HepG2 (cell line): ENCODE measurements around the gene NUP62. TPM values are rescaled to one million over a fixed set of nuclear protein-coding genes. Genes with fewer than 3 reads are reported as not detected.

Experiments used
- AFF4 ChIP-seq: sonication (generic); formaldehyde crosslinking; IDR thresholded peaks from 2 replicates; pipeline ENCODE4 v1.4.0; 2020; ENCODE audit warnings: missing genetic modification reagents
- AHDC1 ChIP-seq: sonication (generic); formaldehyde crosslinking; IDR thresholded peaks from 2 replicates; pipeline ENCODE4 v1.5.1; 2020; ENCODE audit warnings: mild to moderate bottlenecking, missing genetic modification reagents, borderline replicate concordance
- ATF5 ChIP-seq: sonication (generic); formaldehyde crosslinking; IDR thresholded peaks from 2 replicates; pipeline ENCODE4 v1.4.0; 2020; ENCODE audit warnings: mild to moderate bottlenecking, low read depth, missing genetic modification reagents
- BORCS8-MEF2B ChIP-seq: sonication (generic); formaldehyde crosslinking; IDR thresholded peaks from 2 replicates; pipeline ENCODE4 v1.8.0; 2022; ENCODE audit warnings: mild to moderate bottlenecking, missing genetic modification reagents
- CCDC6 ChIP-seq: sonication (generic); formaldehyde crosslinking; IDR thresholded peaks from 2 replicates; pipeline ENCODE4 v1.8.1; 2022; ENCODE audit warnings: mild to moderate bottlenecking, missing genetic modification reagents, moderate library complexity
- E2F2 ChIP-seq: sonication (generic); formaldehyde crosslinking; IDR thresholded peaks from 2 replicates; pipeline ENCODE4 v1.4.0; 2020; ENCODE audit warnings: missing genetic modification reagents, borderline replicate concordance
- ETV6 ChIP-seq: sonication (generic); formaldehyde crosslinking; conservative IDR thresholded peaks from 2 replicates; pipeline ENCODE4 v1.4.0; 2020; ENCODE audit warnings: missing genetic modification reagents
- FOSL1 ChIP-seq: sonication (generic); formaldehyde crosslinking; IDR thresholded peaks from 2 replicates; pipeline ENCODE4 v1.9.0; 2021; ENCODE audit warnings: missing genetic modification reagents, borderline replicate concordance
- KAT7 ChIP-seq: IDR thresholded peaks from 2 replicates; pipeline ENCODE4 v1.6.1; 2018; ENCODE audit warnings: borderline replicate concordance, missing compliant biosample characterization
- KDM5B ChIP-seq: sonication (generic); formaldehyde crosslinking; IDR thresholded peaks from 2 replicates; pipeline ENCODE4 v1.4.0; 2020; ENCODE audit warnings: missing genetic modification reagents, mild to moderate bottlenecking, borderline replicate concordance
- KLF12 ChIP-seq: sonication (generic); formaldehyde crosslinking; IDR thresholded peaks from 2 replicates; pipeline ENCODE4 v1.4.0; 2020; ENCODE audit warnings: missing genetic modification reagents, borderline replicate concordance
- MBD4 ChIP-seq: IDR thresholded peaks from 2 replicates; pipeline ENCODE4 v1.6.1; 2012; ENCODE audit warnings: low read length, inconsistent platforms, borderline replicate concordance
- MIXL1 ChIP-seq: IDR thresholded peaks from 2 replicates; pipeline ENCODE4 v1.6.1; 2016
- RCOR2 ChIP-seq: IDR thresholded peaks from 2 replicates; pipeline ENCODE4 v1.6.1; 2016; ENCODE audit warnings: missing biosample characterization, missing genetic modification reagents
- TEAD3 ChIP-seq: optimal IDR thresholded peaks from 2 replicates; pipeline ENCODE3; 2016; ENCODE audit warnings: borderline replicate concordance
- YEATS2 ChIP-seq: sonication (generic); formaldehyde crosslinking; IDR thresholded peaks from 2 replicates; pipeline ENCODE4 v1.4.0; 2020; ENCODE audit warnings: missing genetic modification reagents, borderline replicate concordance
- ZMAT3 ChIP-seq: sonication (generic); formaldehyde crosslinking; conservative IDR thresholded peaks from 2 replicates; pipeline ENCODE4 v1.7.0; 2021; ENCODE audit warnings: missing genetic modification reagents
- ZZZ3 ChIP-seq: sonication (generic); formaldehyde crosslinking; IDR thresholded peaks from 2 replicates; pipeline ENCODE4 v1.4.0; 2020; ENCODE audit warnings: missing genetic modification reagents, mild to moderate bottlenecking, borderline replicate concordance
- polyA plus RNA-seq, 8 experiments: library from polyadenylated mRNA; depleted of rRNA in 3 of 8; stranded (reverse) in 7 of 8; unstranded in 1 of 8; fragments of >200 nt; fragmentation: Illumina TruSeq in 4 of 8; extraction: Trizol in 4 of 8; gene quantifications; 2 replicates each; pipeline versions ENCODE4 v1.2.1 to v1.2.3, GENCODE V29; 2011 to 2016; ENCODE audit warnings: low read depth in 4 of 8, missing spikeins in 1 of 8, mixed read lengths in 1 of 8; ENCODE audit not compliant: insufficient read depth in 1 of 8
- total RNA-seq, 5 experiments: library from RNA; depleted of rRNA; stranded (reverse); fragments of >200 nt; fragmentation: Illumina TruSeq; extraction: Trizol; gene quantifications; 2 replicates each; pipeline ENCODE4 v1.2.3, GENCODE V29; 2016; ENCODE audit warnings: low read depth in 1 of 5

The NUP62 gene
- total and polyA plus RNA-seq, 2 of the 13 experiments (the other 11 are each of a cell fraction or from before 2014, with no cell fraction given), result 16.5 to 41.5 TPM

DNA sequence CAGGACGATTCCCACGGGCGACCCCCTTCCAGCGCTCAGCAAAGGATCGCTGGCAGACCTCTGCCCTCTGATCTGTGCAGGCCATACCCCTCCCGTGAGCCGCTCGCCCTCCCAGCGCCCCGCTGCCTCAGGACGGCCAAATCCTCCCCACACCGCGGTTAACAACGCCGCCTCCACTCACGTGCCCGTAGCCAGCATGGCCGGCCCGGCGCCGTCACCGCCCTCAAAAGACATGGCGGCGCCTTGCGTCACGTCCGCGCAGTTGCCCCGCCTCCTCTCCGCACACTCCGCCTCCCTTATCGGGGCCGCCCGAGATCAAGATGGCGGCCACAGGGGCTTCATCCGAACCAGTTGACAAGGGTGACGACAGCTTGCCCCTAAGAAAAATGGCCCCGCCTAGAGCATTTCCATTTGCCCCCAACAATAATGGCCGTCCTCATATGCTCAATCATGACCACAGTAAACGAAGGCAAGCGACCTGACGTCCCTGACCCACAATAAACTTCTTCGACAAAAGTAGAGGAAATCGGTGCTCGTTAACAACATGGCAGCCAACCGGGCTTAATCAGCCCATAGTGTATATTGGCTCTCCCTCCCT, 52.8 kb downstream of the NUP62 start (continued):
- TF ChIP-seq AHDC1 (CRISPR knock-in tag), result no peak
- TF ChIP-seq YEATS2, result peak; percentile 70; the same call in 1 of the 2 replicates
- peak; percentile 53; the same call in 1 of the 2 replicates for TF ChIP-seq KDM5B (CRISPR knock-in tag)
- TF ChIP-seq ZZZ3, result 0 out of 2 replicates have a peak, but pooled peaks have one; percentile 40
- no peak for TF ChIP-seq MBD4
- TF ChIP-seq BORCS8-MEF2B (CRISPR knock-in tag), result peak; percentile 41; the same call in 1 of the 2 replicates
- no peak; the same call in 1 of the 2 replicates for TF ChIP-seq RCOR2 (CRISPR knock-in tag)
- TF ChIP-seq MIXL1 (CRISPR knock-in tag), result peak; percentile 49; the same call in 1 of the 2 replicates
- TF ChIP-seq AFF4 (CRISPR knock-in tag), result 0 out of 2 replicates have a peak, but pooled peaks have one; percentile 31
- TF ChIP-seq CCDC6 (CRISPR knock-in tag), result peak; percentile 77; the same call in 1 of the 2 replicates
- TF ChIP-seq ZMAT3 (CRISPR knock-in tag), result no peak
- peak; percentile 8 for TF ChIP-seq TEAD3
- 0 out of 2 replicates have a peak, but pooled peaks have one; percentile 15 for TF ChIP-seq ETV6 (CRISPR knock-in tag)
- TF ChIP-seq FOSL1 (CRISPR knock-in tag), result no peak
- 0 out of 2 replicates have a peak, but pooled peaks have one; percentile 28 for TF ChIP-seq E2F2 (CRISPR knock-in tag)
- peak; percentile 42; the same call in 1 of the 2 replicates for TF ChIP-seq KAT7 (CRISPR knock-in tag)
- TF ChIP-seq ATF5 (CRISPR knock-in tag), result peak; percentile 80; the same call in 1 of the 2 replicates
- peak; percentile 8; the same call in 1 of the 2 replicates for TF ChIP-seq KLF12 (CRISPR knock-in tag)
